GM10248 (cell line): ENCODE data around the gene YPEL1.

Experiments used
- CTCF ChIA-PET: fragments of 300-600 bp; sonication (Branson Sonifier 250); formaldehyde crosslinking; extraction: SDS; loops from one replicate; lab custom pipeline; 2021; ENCODE audit warnings: antibody characterized with exemption; lab: Yijun Ruan, JAX
- POLR2A ChIA-PET: fragments of 350-650 bp; sonication (Branson Sonifier 250); formaldehyde crosslinking; extraction: SDS; loops from one replicate; lab custom pipeline; 2020; ENCODE audit warnings: antibody characterized with exemption; lab: Yijun Ruan, JAX
- DNase-seq: peaks from one replicate; pipeline ENCODE4 v3.0.0; 2012; ENCODE audit errors: extremely low spot score
- TF ChIP-seq, protein P1 (sequence below): IDR thresholded peaks from 2 replicates; pipeline ENCODE4 v1.5.1; 2012; ENCODE audit warnings: mild to moderate bottlenecking, low read depth; ENCODE audit errors: extremely low read depth, missing control alignments, control extremely low read depth

Gene YPEL1, protein sequence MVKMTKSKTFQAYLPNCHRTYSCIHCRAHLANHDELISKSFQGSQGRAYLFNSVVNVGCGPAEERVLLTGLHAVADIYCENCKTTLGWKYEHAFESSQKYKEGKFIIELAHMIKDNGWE

DNA sequence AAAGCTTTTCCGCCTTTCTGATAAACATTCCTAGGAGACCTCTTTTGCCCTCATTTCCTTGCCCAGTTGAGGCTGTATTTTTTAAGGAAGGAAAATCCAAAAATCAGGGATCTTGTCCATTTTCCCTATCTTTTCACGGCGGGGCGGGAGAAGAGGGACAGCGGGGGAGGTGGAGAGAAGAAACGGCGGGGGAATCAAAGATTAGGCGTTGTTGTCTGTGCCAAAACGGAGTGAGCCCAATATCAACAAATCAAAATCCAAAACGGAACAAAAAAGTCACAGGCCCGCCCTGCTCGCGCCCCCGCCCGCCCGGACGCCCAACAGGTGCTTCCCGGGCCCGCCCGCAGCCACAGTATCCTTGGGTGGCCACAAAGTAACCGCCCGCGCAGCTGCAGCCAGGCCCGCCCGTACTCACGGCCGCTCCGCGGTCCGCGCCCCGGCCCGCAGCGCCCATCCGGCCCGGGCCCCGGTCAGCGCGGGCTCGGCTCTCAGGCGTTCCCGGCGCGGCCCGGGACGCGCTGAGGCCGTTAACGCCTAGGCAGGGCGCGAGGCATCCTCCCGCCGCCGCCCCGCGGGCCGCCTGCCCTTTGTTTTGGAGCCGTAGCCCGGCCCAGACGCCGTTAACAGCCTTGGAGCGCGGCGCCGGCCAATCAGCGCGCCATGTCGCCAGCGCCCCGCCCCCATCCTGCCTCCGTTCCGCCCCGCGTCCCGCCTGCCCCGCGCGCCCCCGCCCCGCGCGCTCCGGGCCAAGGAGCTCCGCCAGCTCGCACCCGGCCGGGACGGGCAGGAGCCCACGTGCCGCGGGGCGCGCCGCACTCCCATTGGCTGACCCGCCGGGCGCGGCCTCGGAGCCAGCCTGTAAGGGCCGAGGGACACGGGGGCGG, at the start of gene YPEL1:
Gene YPEL1, minus strand, starts transcription at position 595 of the 884 bp plus-strand sequence. CDS start 25,050 bp downstream, outside the sequence.
- DNase-seq: peak; percentile 96
- TF ChIP-seq, protein P1, sequence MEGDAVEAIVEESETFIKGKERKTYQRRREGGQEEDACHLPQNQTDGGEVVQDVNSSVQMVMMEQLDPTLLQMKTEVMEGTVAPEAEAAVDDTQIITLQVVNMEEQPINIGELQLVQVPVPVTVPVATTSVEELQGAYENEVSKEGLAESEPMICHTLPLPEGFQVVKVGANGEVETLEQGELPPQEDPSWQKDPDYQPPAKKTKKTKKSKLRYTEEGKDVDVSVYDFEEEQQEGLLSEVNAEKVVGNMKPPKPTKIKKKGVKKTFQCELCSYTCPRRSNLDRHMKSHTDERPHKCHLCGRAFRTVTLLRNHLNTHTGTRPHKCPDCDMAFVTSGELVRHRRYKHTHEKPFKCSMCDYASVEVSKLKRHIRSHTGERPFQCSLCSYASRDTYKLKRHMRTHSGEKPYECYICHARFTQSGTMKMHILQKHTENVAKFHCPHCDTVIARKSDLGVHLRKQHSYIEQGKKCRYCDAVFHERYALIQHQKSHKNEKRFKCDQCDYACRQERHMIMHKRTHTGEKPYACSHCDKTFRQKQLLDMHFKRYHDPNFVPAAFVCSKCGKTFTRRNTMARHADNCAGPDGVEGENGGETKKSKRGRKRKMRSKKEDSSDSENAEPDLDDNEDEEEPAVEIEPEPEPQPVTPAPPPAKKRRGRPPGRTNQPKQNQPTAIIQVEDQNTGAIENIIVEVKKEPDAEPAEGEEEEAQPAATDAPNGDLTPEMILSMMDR: no peak
- ChIA-PET POLR2A (no interaction called here), CTCF (no interaction called here)

DNA sequence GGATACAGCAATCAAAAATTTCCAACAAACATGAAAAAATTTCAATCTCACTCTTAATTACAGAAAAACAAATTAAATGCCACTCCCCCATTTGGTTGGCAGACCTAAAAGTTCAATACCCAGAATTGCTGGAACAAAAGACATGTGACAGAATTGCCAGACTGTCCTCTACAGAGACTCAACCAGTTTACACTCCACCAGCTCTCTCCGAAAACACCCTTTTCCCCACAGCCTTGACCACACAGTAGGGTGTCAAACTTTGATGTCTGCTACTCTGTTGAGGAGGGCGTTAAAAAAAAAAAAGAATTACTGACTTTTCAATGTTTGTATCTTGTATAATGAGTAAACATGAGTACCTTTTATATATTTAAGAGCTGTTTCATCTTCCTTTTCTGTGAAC, 44.7 kb upstream of the YPEL1 start:
- no peak for DNase-seq
- TF ChIP-seq, protein P1: no peak
- CTCF ChIA-PET: interaction anchor here (1.2 to 1.3 kb wide), 2 partner anchors 9 to 13 kb away, joined by 3 to 5 read pairs; no protein-coding TSS in a partner anchor
- POLR2A ChIA-PET: no interaction called here

DNA sequence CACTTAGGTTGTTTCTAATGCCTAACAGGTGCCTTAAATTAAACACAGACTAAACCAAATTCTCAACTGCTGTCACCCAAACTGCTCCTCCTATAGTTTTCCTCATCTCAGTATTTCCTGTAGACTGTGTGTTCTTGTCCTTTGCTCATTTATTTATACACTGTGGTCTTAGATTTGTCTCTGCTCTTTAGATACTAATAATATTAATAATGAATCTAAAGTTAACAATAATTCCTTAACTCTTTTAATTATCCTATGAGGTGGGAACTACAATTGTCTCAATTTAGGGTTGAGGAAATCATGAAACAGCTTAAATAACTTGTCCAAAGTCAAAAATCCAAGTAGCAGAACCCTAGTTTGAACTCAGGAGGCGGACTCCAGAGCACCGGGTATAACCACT, 43.9 kb upstream of the YPEL1 start:
- TF ChIP-seq, protein P1: no peak
- CTCF ChIA-PET: interaction anchor here (1.2 to 1.3 kb wide), 2 partner anchors 8 to 12 kb away, joined by 3 to 5 read pairs; no protein-coding TSS in a partner anchor
- POLR2A ChIA-PET: no interaction called here
- no peak for DNase-seq

DNA sequence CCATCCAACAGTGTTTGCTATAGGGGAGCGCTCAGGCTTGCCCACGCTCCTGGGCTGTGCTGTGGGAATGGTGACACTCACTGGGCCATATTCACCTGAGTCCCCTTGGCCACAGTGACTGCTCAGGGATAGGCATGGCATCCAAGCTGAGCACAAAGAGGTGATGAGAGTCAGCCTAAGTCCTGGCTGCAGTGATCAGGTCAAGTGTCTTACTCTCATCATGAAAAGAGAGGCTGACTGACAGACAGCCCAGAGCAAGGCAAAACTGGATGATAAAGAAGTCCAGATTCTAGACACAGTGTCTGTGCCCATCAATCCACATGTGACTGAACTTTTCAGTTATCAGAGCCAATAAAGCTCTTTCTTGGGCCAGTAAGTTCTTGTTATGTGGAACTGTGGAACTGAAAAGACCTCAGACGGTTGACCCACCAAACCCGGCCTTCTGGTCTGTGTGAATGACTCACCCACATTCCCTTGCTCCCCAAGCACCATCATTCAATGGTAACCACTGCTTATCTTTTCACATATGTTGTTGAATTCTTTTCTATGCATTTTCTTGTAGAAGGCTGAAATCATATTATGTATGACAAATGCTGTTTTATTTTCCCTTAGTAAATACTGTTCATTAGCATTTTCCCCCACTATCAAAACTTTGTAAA, 43.2 kb upstream of the YPEL1 start:
- POLR2A ChIA-PET: no interaction called here
- DNase-seq: no peak
- TF ChIP-seq, protein P1: no peak
- CTCF ChIA-PET: no interaction called here

DNA sequence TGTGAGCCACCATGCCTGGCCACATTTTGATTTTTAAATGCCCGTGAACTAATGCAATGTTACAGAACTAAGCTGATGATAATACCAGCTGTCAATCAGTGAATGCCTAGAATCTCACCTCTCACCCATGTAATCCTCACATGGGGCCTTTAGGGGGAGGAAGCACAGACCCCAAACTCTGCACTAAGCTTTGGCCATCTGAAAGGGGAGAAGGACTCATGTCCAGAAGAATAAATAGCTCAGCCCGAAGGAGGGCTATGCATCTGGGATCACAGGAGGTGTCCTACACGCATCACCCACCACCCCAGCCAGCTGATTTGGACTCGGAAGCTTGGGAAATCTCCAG, 36.0 kb upstream of the YPEL1 start:
- ChIA-PET POLR2A (no interaction called here), CTCF (interaction anchor here (0.7 to 1.7 kb wide), 4 partner anchors 8 to 15 kb away, joined by 3 to 5 read pairs (median 4); no protein-coding TSS in a partner anchor)
- TF ChIP-seq, protein P1: no peak
- DNase-seq: no peak

DNA sequence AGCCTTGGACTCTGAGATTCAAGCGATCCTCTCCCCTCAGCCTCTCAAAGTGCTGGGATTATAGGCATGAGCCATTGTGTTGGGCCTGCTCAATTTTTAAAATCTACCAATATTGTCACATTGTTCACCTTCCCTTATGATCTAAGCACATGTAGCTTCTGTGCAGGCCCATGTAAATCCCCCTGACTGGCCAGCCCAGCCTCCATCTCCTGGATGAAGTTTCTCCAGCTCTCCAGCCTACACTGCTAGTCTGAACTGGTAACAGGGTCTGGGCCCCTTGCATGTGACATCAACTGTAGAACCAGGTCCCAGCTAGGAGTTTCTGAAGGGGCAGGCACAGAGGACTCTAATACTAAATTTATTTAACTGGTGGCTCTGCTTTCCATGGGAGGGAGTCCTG, 32.8 kb upstream of the YPEL1 start:
- no peak for DNase-seq
- CTCF ChIA-PET: no interaction called here
- POLR2A ChIA-PET: interaction anchor here (0.6 kb wide), 1 partner anchor 343 kb away, joined by 4 read pairs; no protein-coding TSS in a partner anchor
- TF ChIP-seq, protein P1: no peak
